BLaER1 treated with 17β-estradiol and CSF1 and Interleukin-3, amounts not matched to agents 10 nM and 100 nM (cell line): Measurements from ENCODE around the gene CLDN17.
A peak's percentile ranks its signal among the peaks of the same experiment; 100 is the strongest.

ENCODE experiments used
- H3K27ac ChIP-seq, 11 experiments: shearing (Covaris generic); formaldehyde crosslinking; 2 replicates each; pipeline ENCODE4 v1.8.1; 2022
- H3K27me3 ChIP-seq, 11 experiments: shearing (Covaris generic); formaldehyde crosslinking; 2 replicates each; pipeline ENCODE4 v1.8.1; 2022
- H3K36me3 ChIP-seq, 11 experiments: shearing (Covaris generic); formaldehyde crosslinking; 2 replicates each; pipeline ENCODE4 v1.8.1; 2022
- H3K4me1 ChIP-seq, 10 experiments: shearing (Covaris generic); formaldehyde crosslinking; 2 replicates each; pipeline ENCODE4 v1.8.1; 2022
- H3K4me2 ChIP-seq, 11 experiments: shearing (Covaris generic); formaldehyde crosslinking; 2 replicates each; pipeline ENCODE4 v1.8.1; 2022
- H3K4me3 ChIP-seq, 10 experiments: shearing (Covaris generic); formaldehyde crosslinking; 2 replicates each; pipeline ENCODE4 v1.8.1; 2022
- H3K9ac ChIP-seq, 11 experiments: shearing (Covaris generic); formaldehyde crosslinking; 2 replicates each; pipeline ENCODE4 v1.8.1; 2022
- H3K9me3 ChIP-seq, 11 experiments: shearing (Covaris generic); formaldehyde crosslinking; replicated peaks in 1 of 11; 2 replicates each; pipeline ENCODE4 v1.8.1; 2022
- H4K20me1 ChIP-seq, 11 experiments: shearing (Covaris generic); formaldehyde crosslinking; 2 replicates each; pipeline ENCODE4 v1.8.1; 2022
- Cebpa-rat ChIP-seq, 11 experiments: shearing (Covaris generic); IDR thresholded peaks; 2 replicates each; pipeline ENCODE4 v1.8.1; 2022

The CLDN17 gene

GRCh38 chr21:30138483-30138882, 28.1 kb downstream of the CLDN17 start:
- Histone ChIP-seq H3K4me3 (no peak overlapping the region), H3K4me1 (peaks cover 0 to 17% (median 0%) of the 10 kb centered on the region in 10 experiments; a peak in 6 of 20 replicates), H4K20me1 (no peaks in the 10 kb centered on the region), H3K4me2 (no peak overlapping the region), H3K36me3 (no peaks in the 10 kb centered on the region), H3K9me3 (no peaks in the 10 kb centered on the region), H3K27me3 (no peaks in the 10 kb centered on the region), H3K27ac (no peak overlapping the region), H3K9ac (no peak overlapping the region)
- TF ChIP-seq Cebpa-rat (IDR thresholded peaks at IDR 0.05): no peak

- Histone ChIP-seq H3K4me2 (no peak overlapping the region), H3K27ac (no peak overlapping the region), H3K36me3 (no peaks in the 10 kb centered on the region), H3K4me1 (peaks cover 0 to 9% (median 0%) of the 10 kb centered on the region in 10 experiments; a peak in 1 of 20 replicates), H3K9me3 (no peaks in the 10 kb centered on the region; a peak in 1 of 22 replicates), H3K4me3 (no peak overlapping the region), H3K27me3 (no peaks in the 10 kb centered on the region), H3K9ac (no peak overlapping the region), H4K20me1 (no peaks in the 10 kb centered on the region)
- no peak for TF ChIP-seq Cebpa-rat (IDR thresholded peaks at IDR 0.05)
These were observed 37.4 kb downstream of the CLDN17 start for GRCh38 chr21:30129246-30129645.

GRCh38 chr21:30126576-30126975, 40.0 kb downstream of the CLDN17 start:
- Histone ChIP-seq H4K20me1 (no peaks in the 10 kb centered on the region), H3K27me3 (no peaks in the 10 kb centered on the region), H3K36me3 (no peaks in the 10 kb centered on the region), H3K4me3 (no peak overlapping the region), H3K9ac (no peak overlapping the region), H3K27ac (no peak overlapping the region), H3K4me2 (no peak overlapping the region), H3K4me1 (no peaks in the 10 kb centered on the region), H3K9me3 (no peaks in the 10 kb centered on the region; a peak in 1 of 22 replicates)
- TF ChIP-seq Cebpa-rat (IDR thresholded peaks at IDR 0.05): peak in 1 of 11 experiments; percentile 19; a peak in 1 of 22 replicates

GRCh38 chr21:30117631-30118030, 49.0 kb downstream of the CLDN17 start:
- H3K4me1 ChIP-seq: no peaks in the 10 kb centered on the region

DNA sequence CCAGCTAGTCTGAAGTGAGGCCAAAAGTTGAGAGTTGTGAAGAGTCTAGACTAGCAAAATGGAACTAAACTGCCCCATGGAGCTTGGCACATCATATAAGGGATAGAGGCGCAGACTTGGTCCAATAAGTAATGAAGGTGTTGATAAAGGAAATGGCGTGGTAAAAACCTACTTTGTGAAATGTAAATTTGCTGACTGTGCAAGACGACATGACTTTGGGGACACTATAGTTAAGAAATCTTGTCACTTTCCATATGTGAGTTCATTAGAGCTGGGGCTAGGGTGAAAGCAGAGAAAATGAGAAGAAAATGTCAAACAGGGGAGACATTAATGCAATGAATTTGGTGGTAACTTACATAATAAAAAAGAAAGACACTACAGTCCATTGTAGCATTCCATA, 50.1 kb downstream of the CLDN17 start:
- H3K27me3 ChIP-seq: no peaks in the 10 kb centered on the region
- no peak overlapping the region for H3K9ac ChIP-seq
- H3K9me3 ChIP-seq: peaks cover 0 to 4% (median 0%) of the 10 kb centered on the region in 11 experiments; a peak in 1 of 22 replicates
- H4K20me1 ChIP-seq: no peaks in the 10 kb centered on the region
- no peak for TF ChIP-seq Cebpa-rat (IDR thresholded peaks at IDR 0.05)
- H3K4me2 ChIP-seq: no peak overlapping the region
- H3K27ac ChIP-seq: no peak overlapping the region
- H3K36me3 ChIP-seq: no peaks in the 10 kb centered on the region
- no peaks in the 10 kb centered on the region for H3K4me1 ChIP-seq
- no peak overlapping the region for H3K4me3 ChIP-seq

More at GRCh38 chr21:30117631-30118030, 49.0 kb downstream of the CLDN17 start:
- TF ChIP-seq Cebpa-rat (IDR thresholded peaks at IDR 0.05): no peak
- no peak overlapping the region for H3K4me2 ChIP-seq
- no peaks in the 10 kb centered on the region for H4K20me1 ChIP-seq
- no peak overlapping the region for H3K4me3 ChIP-seq
- H3K27ac ChIP-seq: no peak overlapping the region
- no peak overlapping the region for H3K9ac ChIP-seq
- H3K36me3 ChIP-seq: no peaks in the 10 kb centered on the region
- peaks cover 0 to 4% (median 0%) of the 10 kb centered on the region in 11 experiments; a peak in 1 of 22 replicates for H3K9me3 ChIP-seq
- no peaks in the 10 kb centered on the region for H3K27me3 ChIP-seq
